Measurements from ENCODE around the gene LRFN2. TPM values are rescaled to one million over a fixed set of nuclear protein-coding genes. Genes with fewer than 3 reads are reported as not detected.
A peak's percentile ranks its signal among the peaks of the same experiment; 100 is the strongest.

Gene LRFN2
- total and polyA plus RNA-seq, 2 experiments from 2014 or later: 0.29 to 2.5 TPM

GRCh38 chr6:40556881-40557280 lies 30.3 kb downstream of the LRFN2 start (continued):
- TF ChIP-seq REST (IDR thresholded peaks at IDR 0.05; ENCODE audit: unreplicated experiment): no peak
- TF ChIP-seq POLR2AphosphoS5 (IDR thresholded peaks at IDR 0.05; ENCODE audit: low read depth): no peak
- no peak for TF ChIP-seq ZNF114 (CRISPR knock-in tag; IDR thresholded peaks at IDR 0.05)
- TF ChIP-seq NANOG (IDR thresholded peaks at IDR 0.05; ENCODE audit: borderline replicate concordance): no peak
- no peak for TF ChIP-seq JUNB (IDR thresholded peaks at IDR 0.05; ENCODE audit: unreplicated experiment)
- no peak for TF ChIP-seq EZH2phosphoT487 (IDR thresholded peaks at IDR 0.05; ENCODE audit: unreplicated experiment)
- no peak for TF ChIP-seq STAT1 (IDR thresholded peaks at IDR 0.05; ENCODE audit: unreplicated experiment)
- TF ChIP-seq EZH2 (IDR thresholded peaks at IDR 0.05; ENCODE audit: low read depth, unreplicated experiment): no peak
- TF ChIP-seq ETS1 (IDR thresholded peaks at IDR 0.05): no peak
- no peak for TF ChIP-seq CREB1 (CRISPR knock-in tag; IDR thresholded peaks at IDR 0.05; ENCODE audit: low read depth)

- Mint-ChIP-seq H3K4me1 (peaks cover 63% of the 10 kb centered on the region), H3K4me3 (no peak overlapping the region; the same call in 2 of the 3 replicates), H3K27ac (no peak overlapping the region), H3K27me3 (ENCODE audit: insufficient read depth, low read depth, poor library complexity) (peaks cover 15% of the 10 kb centered on the region), H3K9me3 (no peaks in the 10 kb centered on the region), H3K36me3 (ENCODE audit: low read depth) (no peaks in the 10 kb centered on the region; the same call in 2 of the 3 replicates)
- Histone ChIP-seq H3F3A (replicated peaks; ENCODE audit: low read depth) (no peaks in the 10 kb centered on the region), H3K4me2 (peak overlapping the region; percentile 32; the same call in 1 of the 2 replicates), H3K9me2 (ENCODE audit: insufficient read depth) (peaks cover under 1% of the 10 kb centered on the region; the same call in 1 of the 2 replicates), H3K4me1 (ENCODE audit: insufficient read depth) (peaks cover 11% of the 10 kb centered on the region; the same call in 1 of the 2 replicates), H3K36me3 (ENCODE audit: insufficient read depth) (no peaks in the 10 kb centered on the region), H3K79me2 (replicated peaks; ENCODE audit: insufficient read depth) (no peaks in the 10 kb centered on the region), H2AFZ (no peak overlapping the region), H3K4me3 (no peak overlapping the region), H3K27me3 (ENCODE audit: insufficient read depth) (no peaks in the 10 kb centered on the region), H3K27ac (ENCODE audit: low read depth) (no peak overlapping the region), H4K20me1 (replicated peaks; ENCODE audit: insufficient read depth) (no peaks in the 10 kb centered on the region)
- DNase-seq (ENCODE audit: low spot score) (peak; percentile 48), ATAC-seq (peak; percentile 91)
- TF ChIP-seq ZNF462 (CRISPR knock-in tag; IDR thresholded peaks at IDR 0.05) (no peak), JUNB (IDR thresholded peaks at IDR 0.05; ENCODE audit: unreplicated experiment) (no peak), ETS1 (IDR thresholded peaks at IDR 0.05) (no peak), NANOG (IDR thresholded peaks at IDR 0.05; ENCODE audit: borderline replicate concordance) (no peak), EZH2phosphoT487 (IDR thresholded peaks at IDR 0.05; ENCODE audit: unreplicated experiment) (no peak), CREB1 (CRISPR knock-in tag; IDR thresholded peaks at IDR 0.05; ENCODE audit: low read depth) (no peak), EZH2 (IDR thresholded peaks at IDR 0.05; ENCODE audit: low read depth, unreplicated experiment) (no peak), ZNF114 (CRISPR knock-in tag; IDR thresholded peaks at IDR 0.05) (no peak), ZNF331 (CRISPR knock-in tag; IDR thresholded peaks at IDR 0.05; ENCODE audit: low read depth) (no peak)
Observed at GRCh38 chr6:40556023-40556422, 31.1 kb downstream of the LRFN2 start.

Data from GM23338 (cell line).